ENCODE results near the gene ROBO4. TPM values are rescaled to one million over a fixed set of nuclear protein-coding genes. Genes with fewer than 3 reads are reported as not detected.

The ROBO4 gene
- polyA plus RNA-seq, 2 of the 4 experiments (the other 2 are of a cell fraction), result not detected

DNA sequence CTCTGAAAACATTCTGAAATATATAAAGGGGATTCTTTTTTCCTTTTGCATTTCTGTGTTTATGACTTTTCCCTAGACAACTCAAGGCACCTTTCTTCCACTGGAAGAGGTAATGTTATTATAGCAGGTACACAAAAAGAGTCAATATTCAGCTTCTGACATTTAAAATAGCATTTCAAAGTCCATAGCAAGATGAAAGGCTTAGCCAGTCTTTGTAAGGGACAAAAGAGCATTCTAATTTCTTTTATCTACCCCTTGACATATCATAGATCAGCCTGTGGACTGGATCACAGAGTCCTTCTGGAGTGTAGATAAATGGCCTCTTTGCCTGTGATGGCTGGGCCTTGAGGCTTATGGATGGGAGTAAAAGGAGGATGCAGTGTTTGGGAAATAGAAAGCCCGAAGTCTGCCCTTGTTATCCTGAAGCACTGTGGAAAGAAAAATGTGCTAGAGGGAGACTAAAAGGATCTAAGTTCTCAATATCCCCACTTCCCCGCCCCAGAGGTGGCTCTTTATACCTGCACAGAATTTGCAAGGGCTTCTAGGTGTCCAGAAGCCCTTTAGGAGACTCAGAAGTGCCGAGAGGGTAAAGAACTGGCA, 39.8 kb upstream of the ROBO4 start:
- FAIRE-seq (no peak), ATAC-seq (no peak), DNase-seq (ENCODE audit: low read depth in 1 of 2, low spot score in 1 of 2) (no peak)
- Histone ChIP-seq H3K9me3 (no peaks in the 10 kb centered on the region), H3K27ac (no peak overlapping the region), H3K4me3 (no peak overlapping the region), H3K4me2 (no peak overlapping the region), H3K4me1 (0 out of 3 replicates have a peak, but pooled peaks cover 9% of the 10 kb centered on the region)
- POLR2A ChIA-PET, result interaction anchor here (2.8 kb wide), 1 partner anchor 16 kb away, joined by 7 read pairs; the partner anchor contains the start of gene CCDC15
- CTCF ChIA-PET, result no interaction called here
- TF ChIP-seq, protein P1, sequence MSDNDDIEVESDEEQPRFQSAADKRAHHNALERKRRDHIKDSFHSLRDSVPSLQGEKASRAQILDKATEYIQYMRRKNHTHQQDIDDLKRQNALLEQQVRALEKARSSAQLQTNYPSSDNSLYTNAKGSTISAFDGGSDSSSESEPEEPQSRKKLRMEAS (IDR thresholded peaks at IDR 0.05), result no peak
- TF ChIP-seq EHF (CRISPR knock-in tag; IDR thresholded peaks at IDR 0.05), result no peak
- TF ChIP-seq RAD21 (conservative IDR thresholded peaks at IDR 0.05 in 1 of 2, IDR thresholded peaks at IDR 0.05 in 1 of 2), result no peak
- no peak for TF ChIP-seq CBX2 (IDR thresholded peaks at IDR 0.05; ENCODE audit: borderline replicate concordance, low read depth)
- TF ChIP-seq, protein P2, sequence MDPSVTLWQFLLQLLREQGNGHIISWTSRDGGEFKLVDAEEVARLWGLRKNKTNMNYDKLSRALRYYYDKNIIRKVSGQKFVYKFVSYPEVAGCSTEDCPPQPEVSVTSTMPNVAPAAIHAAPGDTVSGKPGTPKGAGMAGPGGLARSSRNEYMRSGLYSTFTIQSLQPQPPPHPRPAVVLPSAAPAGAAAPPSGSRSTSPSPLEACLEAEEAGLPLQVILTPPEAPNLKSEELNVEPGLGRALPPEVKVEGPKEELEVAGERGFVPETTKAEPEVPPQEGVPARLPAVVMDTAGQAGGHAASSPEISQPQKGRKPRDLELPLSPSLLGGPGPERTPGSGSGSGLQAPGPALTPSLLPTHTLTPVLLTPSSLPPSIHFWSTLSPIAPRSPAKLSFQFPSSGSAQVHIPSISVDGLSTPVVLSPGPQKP (IDR thresholded peaks at IDR 0.05; ENCODE audit: low read depth, low read length), result no peak
- TF ChIP-seq, protein P3, sequence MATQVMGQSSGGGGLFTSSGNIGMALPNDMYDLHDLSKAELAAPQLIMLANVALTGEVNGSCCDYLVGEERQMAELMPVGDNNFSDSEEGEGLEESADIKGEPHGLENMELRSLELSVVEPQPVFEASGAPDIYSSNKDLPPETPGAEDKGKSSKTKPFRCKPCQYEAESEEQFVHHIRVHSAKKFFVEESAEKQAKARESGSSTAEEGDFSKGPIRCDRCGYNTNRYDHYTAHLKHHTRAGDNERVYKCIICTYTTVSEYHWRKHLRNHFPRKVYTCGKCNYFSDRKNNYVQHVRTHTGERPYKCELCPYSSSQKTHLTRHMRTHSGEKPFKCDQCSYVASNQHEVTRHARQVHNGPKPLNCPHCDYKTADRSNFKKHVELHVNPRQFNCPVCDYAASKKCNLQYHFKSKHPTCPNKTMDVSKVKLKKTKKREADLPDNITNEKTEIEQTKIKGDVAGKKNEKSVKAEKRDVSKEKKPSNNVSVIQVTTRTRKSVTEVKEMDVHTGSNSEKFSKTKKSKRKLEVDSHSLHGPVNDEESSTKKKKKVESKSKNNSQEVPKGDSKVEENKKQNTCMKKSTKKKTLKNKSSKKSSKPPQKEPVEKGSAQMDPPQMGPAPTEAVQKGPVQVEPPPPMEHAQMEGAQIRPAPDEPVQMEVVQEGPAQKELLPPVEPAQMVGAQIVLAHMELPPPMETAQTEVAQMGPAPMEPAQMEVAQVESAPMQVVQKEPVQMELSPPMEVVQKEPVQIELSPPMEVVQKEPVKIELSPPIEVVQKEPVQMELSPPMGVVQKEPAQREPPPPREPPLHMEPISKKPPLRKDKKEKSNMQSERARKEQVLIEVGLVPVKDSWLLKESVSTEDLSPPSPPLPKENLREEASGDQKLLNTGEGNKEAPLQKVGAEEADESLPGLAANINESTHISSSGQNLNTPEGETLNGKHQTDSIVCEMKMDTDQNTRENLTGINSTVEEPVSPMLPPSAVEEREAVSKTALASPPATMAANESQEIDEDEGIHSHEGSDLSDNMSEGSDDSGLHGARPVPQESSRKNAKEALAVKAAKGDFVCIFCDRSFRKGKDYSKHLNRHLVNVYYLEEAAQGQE (IDR thresholded peaks at IDR 0.05), result no peak
- WGBS (ENCODE audit: missing lambda C conversion rate), result 2% methylated on average over 3 of the region's 3 CpGs

DNA sequence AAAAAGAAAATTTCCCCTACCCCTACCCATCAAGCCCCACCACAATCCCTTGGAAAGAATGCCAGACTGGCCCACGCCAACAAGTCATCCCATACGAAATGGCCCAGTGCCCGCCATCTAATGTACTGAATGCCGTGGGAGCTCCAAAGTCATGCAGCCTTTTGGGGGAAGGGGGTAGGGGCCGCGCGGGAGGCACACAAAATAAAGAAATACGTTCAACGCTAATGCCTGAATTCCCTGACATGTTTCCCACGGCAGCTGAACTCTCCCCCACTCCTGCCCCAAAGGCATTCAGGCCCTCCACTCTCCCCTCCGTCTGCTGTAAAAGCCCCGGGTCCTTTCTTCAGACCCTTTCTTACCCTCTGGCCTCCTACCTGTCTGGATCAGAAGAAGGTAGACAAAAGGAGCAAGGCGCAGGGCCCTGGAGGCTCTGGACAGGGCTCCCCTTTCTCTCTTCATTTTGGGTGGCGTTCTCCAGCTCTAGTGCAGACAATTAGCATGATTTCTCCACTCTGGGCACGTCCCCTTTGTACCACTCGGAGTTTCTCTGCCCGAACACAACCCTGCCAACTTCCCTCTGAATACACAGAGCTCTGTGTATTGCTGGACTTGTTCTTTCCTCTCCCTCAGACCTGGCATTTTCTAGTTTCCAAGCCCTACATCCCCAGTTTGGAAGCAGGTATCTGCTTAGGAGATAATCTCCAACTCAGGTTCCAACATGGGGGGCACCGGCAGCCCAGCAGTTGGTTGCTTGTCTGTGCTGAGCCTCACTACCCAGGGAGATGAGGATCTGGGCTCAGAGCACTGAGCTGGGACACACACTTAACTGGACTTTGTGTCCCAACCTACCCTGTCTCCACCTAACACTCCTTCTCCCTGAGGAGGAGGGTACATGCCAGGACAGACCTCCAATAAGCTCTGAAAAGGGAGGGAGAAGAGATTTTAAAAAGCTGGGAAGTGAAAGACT, 38.2 kb upstream of the ROBO4 start, which contains the start of gene HEPACAM:
Gene HEPACAM, minus strand, starts transcription at position 500 of the 967 bp plus-strand sequence. Its CDS starts 41 bp downstream, at position 459.
- Histone ChIP-seq H3K4me3 (no peak within 1 kb of the TSS), H3K4me1 (0 out of 3 replicates have a peak, but pooled peaks cover 9% of the 10 kb centered on the region), H3K4me2 (0 out of 3 replicates have a peak within 1 kb of the TSS, but pooled peaks have one; percentile 25), H3K9me3 (no peaks in the 10 kb centered on the region), H3K27ac (no peak within 1 kb of the TSS)
- ATAC-seq (no peak), FAIRE-seq (no peak), DNase-seq (ENCODE audit: low read depth in 1 of 2, low spot score in 1 of 2) (no peak)
- ChIA-PET CTCF (interaction anchor here (0.9 to 1.6 kb wide), 4 partner anchors 14 to 69 kb away, joined by 3 to 4 read pairs (median 4); partner anchors contain the start of gene CCDC15), POLR2A (interaction anchor here (2.8 kb wide), 1 partner anchor 18 kb away, joined by 7 read pairs; the partner anchor contains the start of gene CCDC15)
- WGBS (ENCODE audit: missing lambda C conversion rate), result 60% methylated on average over 18 of the region's 18 CpGs
- TF ChIP-seq ZSCAN20 (CRISPR knock-in tag; IDR thresholded peaks at IDR 0.05) (no peak), JUNB (IDR thresholded peaks at IDR 0.05) (no peak), HEYL (CRISPR knock-in tag; IDR thresholded peaks at IDR 0.05) (no peak), RARB (CRISPR knock-in tag; IDR thresholded peaks at IDR 0.05) (no peak), GATA3 (IDR thresholded peaks at IDR 0.05; ENCODE audit: borderline replicate concordance) (no peak), SREBF2 (IDR thresholded peaks at IDR 0.05) (no peak), HOXB5 (CRISPR knock-in tag; IDR thresholded peaks at IDR 0.05) (no peak), HDAC2 (IDR thresholded peaks at IDR 0.05) (no peak), RCOR1 (IDR thresholded peaks at IDR 0.05; ENCODE audit: low read depth, low read length) (no peak), JUN (IDR thresholded peaks at IDR 0.05) (no peak), HOXB13 (CRISPR knock-in tag; IDR thresholded peaks at IDR 0.05; ENCODE audit: low read depth) (no peak), SMC3 (IDR thresholded peaks at IDR 0.05) (no peak), ZNF302 (CRISPR knock-in tag; IDR thresholded peaks at IDR 0.05) (no peak), POLR2A (IDR thresholded peaks at IDR 0.05; ENCODE audit: low read length) (no peak), BHLHE40 (IDR thresholded peaks at IDR 0.05; ENCODE audit: low read depth, low read length) (no peak)
- TF ChIP-seq, protein P4, sequence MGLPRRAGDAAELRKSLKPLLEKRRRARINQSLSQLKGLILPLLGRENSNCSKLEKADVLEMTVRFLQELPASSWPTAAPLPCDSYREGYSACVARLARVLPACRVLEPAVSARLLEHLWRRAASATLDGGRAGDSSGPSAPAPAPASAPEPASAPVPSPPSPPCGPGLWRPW (IDR thresholded peaks at IDR 0.05), result no peak
- TF ChIP-seq, protein P5, sequence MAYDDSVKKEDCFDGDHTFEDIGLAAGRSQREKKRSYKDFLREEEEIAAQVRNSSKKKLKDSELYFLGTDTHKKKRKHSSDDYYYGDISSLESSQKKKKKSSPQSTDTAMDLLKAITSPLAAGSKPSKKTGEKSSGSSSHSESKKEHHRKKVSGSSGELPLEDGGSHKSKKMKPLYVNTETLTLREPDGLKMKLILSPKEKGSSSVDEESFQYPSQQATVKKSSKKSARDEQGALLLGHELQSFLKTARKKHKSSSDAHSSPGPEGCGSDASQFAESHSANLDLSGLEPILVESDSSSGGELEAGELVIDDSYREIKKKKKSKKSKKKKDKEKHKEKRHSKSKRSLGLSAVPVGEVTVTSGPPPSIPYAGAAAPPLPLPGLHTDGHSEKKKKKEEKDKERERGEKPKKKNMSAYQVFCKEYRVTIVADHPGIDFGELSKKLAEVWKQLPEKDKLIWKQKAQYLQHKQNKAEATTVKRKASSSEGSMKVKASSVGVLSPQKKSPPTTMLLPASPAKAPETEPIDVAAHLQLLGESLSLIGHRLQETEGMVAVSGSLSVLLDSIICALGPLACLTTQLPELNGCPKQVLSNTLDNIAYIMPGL (CRISPR knock-in tag; IDR thresholded peaks at IDR 0.05; ENCODE audit: borderline replicate concordance), result no peak
- TF ChIP-seq, protein P1 (IDR thresholded peaks at IDR 0.05), result no peak
- TF ChIP-seq, protein P6, sequence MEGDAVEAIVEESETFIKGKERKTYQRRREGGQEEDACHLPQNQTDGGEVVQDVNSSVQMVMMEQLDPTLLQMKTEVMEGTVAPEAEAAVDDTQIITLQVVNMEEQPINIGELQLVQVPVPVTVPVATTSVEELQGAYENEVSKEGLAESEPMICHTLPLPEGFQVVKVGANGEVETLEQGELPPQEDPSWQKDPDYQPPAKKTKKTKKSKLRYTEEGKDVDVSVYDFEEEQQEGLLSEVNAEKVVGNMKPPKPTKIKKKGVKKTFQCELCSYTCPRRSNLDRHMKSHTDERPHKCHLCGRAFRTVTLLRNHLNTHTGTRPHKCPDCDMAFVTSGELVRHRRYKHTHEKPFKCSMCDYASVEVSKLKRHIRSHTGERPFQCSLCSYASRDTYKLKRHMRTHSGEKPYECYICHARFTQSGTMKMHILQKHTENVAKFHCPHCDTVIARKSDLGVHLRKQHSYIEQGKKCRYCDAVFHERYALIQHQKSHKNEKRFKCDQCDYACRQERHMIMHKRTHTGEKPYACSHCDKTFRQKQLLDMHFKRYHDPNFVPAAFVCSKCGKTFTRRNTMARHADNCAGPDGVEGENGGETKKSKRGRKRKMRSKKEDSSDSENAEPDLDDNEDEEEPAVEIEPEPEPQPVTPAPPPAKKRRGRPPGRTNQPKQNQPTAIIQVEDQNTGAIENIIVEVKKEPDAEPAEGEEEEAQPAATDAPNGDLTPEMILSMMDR (IDR thresholded peaks at IDR 0.05), result no peak
